ENCODE measurements around the gene ABHD15.
"Not testable (repeated sequence)": the region's sequence is repeated elsewhere in the genome, so short reads cannot be mapped to it uniquely, and the experiment has no call there.

Gene ABHD15

GRCh38 chr17:29568331-29569244 is 1.8 kb upstream of the ABHD15 start, which contains the start of gene TP53I13:
TSS of gene TP53I13 (plus strand) at chr17:29568701. CDS start at chr17:29568759, 58 bp downstream.
- peak; percentile 86 for DNase-seq

GRCh38 chr17:29567554-29568330 is 905 bp upstream of the ABHD15 start:
- DNase-seq, result peak; percentile 59

- no peak for DNase-seq
These were observed 392 bp upstream of the ABHD15 start for GRCh38 chr17:29567304-29567553.

GRCh38 chr17:29565643-29566472 is 979 bp downstream of the ABHD15 start:
- no peak for DNase-seq

- DNase-seq, result no peak
These were observed 3.0 kb downstream of the ABHD15 start for GRCh38 chr17:29563816-29564215.

- DNase-seq, result no peak
These were observed 4.2 kb downstream of the ABHD15 start for GRCh38 chr17:29562615-29563014.

DNA sequence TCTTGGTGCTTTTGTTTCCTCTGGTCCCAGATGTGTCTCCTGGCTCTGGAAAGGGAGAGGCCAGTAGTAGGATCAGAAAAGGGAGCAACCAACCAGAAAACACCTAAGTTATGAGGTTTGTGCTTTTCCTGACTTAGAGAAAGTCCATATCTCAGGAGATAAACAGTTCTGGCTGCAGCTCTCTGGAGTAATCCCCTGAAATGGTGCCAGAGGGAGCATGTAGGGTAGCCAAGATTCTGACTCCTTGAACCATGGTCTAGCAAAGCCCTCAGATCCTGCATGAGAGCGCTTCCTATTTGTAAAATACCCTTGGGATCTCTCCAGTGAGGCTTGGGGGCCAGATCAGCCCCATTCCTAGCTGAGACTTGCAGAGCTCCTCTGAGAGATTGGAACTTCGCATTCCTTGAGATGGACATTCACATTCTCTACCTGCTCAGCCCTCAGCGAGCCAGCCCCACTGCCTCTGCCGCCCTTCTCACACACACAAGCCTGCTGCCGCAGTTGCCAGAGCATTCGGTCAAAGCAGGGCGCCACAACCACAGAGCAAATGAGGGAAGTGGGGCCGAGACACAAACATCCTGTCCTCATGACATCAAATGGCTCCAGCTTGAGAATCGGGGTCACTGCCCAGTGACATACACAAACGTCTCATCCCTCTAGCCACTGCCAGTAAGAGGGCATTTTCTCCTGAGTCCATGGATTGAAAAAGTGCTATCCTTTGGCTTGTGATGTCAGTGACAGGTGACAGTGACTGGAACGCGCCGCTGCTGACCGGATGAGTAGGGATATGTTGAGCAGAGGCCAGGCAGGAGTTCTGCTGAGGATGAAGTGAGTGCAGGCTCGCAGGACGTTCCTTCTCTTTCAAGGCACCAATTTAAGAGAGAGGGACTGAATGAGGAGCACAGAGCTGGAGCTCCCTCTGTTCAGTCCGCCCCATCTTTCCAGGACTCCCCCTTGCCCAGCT is 5.0 kb downstream of the ABHD15 start:
- no peak for DNase-seq

- DNase-seq, result no peak
These were observed 6.5 kb downstream of the ABHD15 start for GRCh38 chr17:29560316-29560715.

GRCh38 chr17:29559640-29560039 is 7.2 kb downstream of the ABHD15 start:
- DNase-seq, result no peak

DNA sequence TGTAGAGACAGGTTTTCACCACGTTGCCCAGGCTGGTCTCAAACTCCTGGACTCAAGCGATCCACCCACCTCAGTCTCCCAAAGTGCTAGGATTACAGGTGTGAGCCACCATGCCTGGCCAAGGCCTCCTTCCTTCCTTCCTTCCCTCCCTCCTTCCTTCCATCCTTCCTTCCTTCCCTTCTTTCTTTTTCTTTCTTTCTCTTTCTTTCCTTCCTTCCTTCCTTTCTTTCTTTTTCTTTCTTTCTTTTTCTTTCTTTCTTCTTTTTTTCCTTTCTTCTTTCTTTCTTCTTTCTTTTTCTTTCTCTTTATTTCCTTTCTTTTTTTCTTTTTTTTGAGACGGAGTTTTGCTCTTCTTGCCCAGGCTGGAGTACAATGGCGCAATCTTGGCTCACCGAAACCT is 8.7 kb downstream of the ABHD15 start:
- DNase-seq, result not testable (repeated sequence)

GRCh38 chr17:29557739-29558116 is 9.1 kb downstream of the ABHD15 start:
- no peak for DNase-seq

- peak; percentile 58 for DNase-seq
These were observed 9.6 kb downstream of the ABHD15 start for GRCh38 chr17:29557085-29557738.

- no peak for DNase-seq
These were observed 11.0 kb downstream of the ABHD15 start for GRCh38 chr17:29555840-29556239.

- DNase-seq, result no peak
These were observed 17.5 kb downstream of the ABHD15 start for GRCh38 chr17:29549177-29549923.

- no peak for DNase-seq
These were observed 20.0 kb downstream of the ABHD15 start for GRCh38 chr17:29546830-29547229.

- no peak for DNase-seq
These were observed 20.8 kb downstream of the ABHD15 start for GRCh38 chr17:29546085-29546484.

DNA sequence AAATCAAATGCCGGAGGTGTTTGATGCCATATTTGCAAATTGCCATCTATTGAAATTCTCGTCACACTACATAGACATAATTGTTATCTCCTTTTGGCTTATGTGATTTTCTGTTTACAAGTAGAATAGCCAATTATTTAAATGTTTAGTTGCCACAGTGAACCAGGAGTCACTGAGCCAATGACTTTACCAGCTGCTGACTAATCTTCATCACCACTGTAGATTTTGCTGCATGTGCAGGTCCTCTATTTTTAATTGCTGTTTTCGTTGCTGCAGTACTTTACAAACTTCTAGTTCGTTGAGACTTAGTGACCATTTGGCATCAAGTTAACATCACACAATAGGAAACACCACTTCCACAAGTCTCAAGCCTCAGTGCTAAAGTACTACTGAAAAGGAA is 22.8 kb downstream of the ABHD15 start:
- DNase-seq, result no peak

DNA sequence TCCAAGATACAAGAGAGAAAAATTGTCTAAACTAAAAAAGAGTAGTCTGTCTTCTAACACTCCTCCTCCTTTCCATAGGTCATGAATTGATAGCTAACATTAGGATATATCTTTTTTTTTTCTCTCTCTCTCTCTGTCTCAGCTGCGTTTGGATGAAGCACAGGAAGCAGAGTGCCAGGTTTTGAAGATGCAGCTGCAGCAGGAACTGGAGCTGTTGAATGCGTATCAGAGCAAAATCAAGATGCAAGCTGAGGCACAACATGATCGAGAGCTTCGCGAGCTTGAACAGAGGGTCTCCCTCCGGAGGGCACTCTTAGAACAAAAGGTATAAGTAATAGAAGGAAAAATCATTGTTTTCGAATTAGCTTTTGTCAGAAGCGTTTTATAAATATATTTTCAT is 32.9 kb downstream of the ABHD15 start:
- DNase-seq, result no peak

- DNase-seq, result no peak
These were observed 40.5 kb downstream of the ABHD15 start for GRCh38 chr17:29526322-29526721.

DNA sequence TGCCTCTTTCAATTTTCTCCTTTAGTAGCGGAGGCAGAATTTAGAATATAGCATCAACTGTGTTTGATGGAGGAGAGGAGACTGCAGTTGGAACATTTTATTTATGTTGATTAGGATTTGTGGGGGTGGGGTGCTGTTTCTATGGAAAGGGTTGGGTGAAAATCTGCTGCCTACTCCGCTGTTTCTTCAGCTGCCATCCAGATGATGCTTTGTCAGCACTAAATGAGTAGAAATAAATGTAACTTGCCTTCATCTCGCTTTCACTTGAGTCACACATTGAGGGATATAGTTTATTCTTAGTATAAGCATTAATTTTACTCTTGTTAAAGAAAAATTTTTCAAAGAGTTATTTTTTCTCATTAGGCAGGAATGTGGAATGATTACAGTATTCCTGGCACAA is 42.1 kb downstream of the ABHD15 start:
- no peak for DNase-seq

DNA sequence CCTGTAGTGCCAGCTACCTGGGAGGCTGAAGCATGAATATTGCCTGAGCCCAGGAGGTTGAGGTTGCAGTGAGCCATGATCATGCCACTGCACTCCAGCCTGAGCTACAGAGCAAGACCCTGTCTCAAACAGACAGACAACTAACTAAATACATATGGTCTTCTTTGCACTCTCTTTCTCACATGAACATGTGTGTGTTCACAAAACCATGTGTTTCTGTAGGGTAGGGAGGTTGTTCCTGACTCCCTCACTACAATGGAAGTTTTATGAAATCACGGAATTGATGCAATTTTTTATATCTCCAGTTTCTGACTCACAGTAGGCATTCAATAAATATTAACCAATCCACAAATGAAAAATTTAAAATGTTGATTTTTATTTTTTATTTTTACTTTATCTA is 48.5 kb downstream of the ABHD15 start:
- DNase-seq, result no peak

Measured in fibroblast of skin of back (primary cell).